ENCODE measurements around the gene CHMP2A. TPM values are rescaled to one million over a fixed set of nuclear protein-coding genes. Genes with fewer than 3 reads are reported as not detected.

Gene CHMP2A
- total and polyA plus RNA-seq, 7 donors = 96.5 to 184 (median 126) TPM

- Histone ChIP-seq H3K27ac (no peak overlapping the region), H3K36me3 (ENCODE audit: insufficient read depth in 1 of 2, low read depth in 1 of 2) (peaks cover 23 to 84% of the 10 kb centered on the region in 2 donors), H3K4me3 (no peak overlapping the region), H3K4me1 (peaks cover 34% of the 10 kb centered on the region), H3K27me3 (ENCODE audit: insufficient read depth in 3 of 3, low read length in 2 of 3) (no peaks in the 10 kb centered on the region), H3K9me3 (no peaks in the 10 kb centered on the region)
- intact Hi-C loops (cut with DNase I) = no loop called here
- ATAC-seq = no peak
- WGBS, 3 donors = 42 to 55% (median 50%) methylated on average over 1 of the region's 1 CpG
- no peak for TF ChIP-seq CTCF (IDR thresholded peaks at IDR 0.05)
- no peak for DNase-seq
Observed at GRCh38 chr19:58551123-58551497, 3.8 kb downstream of the CHMP2A start.

DNA sequence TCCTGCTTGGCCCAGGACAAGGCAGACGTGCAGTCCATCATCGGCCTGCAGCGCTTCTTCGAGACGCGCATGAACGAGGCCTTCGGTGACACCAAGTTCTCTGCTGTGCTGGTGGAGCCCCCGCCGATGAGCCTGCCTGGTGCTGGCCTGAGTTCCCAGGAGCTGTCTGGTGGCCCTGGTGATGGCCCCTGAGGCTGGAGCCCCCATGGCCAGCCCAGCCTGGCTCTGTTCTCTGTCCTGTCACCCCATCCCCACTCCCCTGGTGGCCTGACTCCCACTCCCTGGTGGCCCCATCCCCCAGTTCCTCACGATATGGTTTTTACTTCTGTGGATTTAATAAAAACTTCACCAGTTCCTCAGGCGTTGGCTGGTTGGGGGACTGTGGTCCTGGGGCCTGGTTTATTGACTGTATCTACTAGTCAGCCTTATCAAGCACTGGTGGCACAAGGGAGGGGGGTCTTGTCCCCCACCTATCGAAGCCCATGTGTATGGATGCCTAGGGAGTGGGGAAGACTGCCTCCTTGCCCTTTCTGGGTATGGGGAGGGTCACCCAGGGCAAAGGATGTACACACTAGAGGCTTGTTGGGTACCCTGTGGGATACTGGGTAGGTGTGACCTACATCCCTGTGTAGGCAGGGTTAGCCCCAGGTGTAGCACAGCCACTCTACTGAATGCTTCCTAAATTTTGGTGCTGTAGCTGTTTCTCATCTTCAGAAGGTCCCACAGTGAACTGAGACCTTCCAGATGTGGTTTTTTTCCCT lies 4.4 kb downstream of the CHMP2A start:
- intact Hi-C loops (cut with DNase I) = no loop called here
- no peak for DNase-seq
- Histone ChIP-seq H3K27ac (no peak overlapping the region), H3K36me3 (ENCODE audit: insufficient read depth in 1 of 2, low read depth in 1 of 2) (peaks cover 24 to 84% of the 10 kb centered on the region in 2 donors), H3K4me3 (no peak overlapping the region), H3K4me1 (peaks cover 34% of the 10 kb centered on the region), H3K9me3 (no peaks in the 10 kb centered on the region), H3K27me3 (ENCODE audit: insufficient read depth in 3 of 3, low read length in 2 of 3) (no peaks in the 10 kb centered on the region)
- 78 to 87% (median 81%) methylated on average over 13 of the region's 13 CpGs for WGBS, 3 donors
- ATAC-seq = no peak
- no peak for TF ChIP-seq CTCF (IDR thresholded peaks at IDR 0.05)

DNA sequence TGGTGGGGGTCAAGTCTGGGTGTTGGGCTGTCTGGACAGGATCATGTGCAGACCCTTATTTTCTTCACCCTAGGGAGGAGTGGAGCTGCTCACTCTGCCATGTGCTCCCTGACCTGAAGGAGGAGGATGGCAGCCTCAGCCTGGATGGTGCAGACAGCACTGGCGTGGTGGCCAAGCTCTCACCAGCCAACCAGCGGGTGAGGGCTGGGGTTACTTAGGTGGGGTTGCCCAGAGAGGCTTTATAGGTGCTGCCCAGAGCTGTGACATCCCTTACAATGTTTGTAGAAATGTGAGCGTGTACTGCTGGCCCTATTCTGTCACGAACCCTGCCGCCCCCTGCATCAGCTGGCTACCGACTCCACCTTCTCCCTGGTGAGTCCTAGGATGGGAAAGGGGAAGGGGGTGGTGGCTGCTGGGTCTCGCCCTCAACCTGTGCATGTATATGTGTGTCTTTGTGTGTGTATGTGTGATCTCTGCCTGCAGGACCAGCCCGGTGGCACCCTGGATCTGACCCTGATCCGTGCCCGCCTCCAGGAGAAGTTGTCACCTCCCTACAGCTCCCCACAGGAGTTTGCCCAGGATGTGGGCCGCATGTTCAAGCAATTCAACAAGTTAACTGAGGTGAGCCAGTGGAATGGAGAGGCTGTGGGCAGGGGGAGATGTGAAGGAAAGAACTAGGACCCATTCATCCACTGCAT lies 5.1 kb downstream of the CHMP2A start:
- Histone ChIP-seq H3K36me3 (ENCODE audit: insufficient read depth in 1 of 2, low read depth in 1 of 2) (peaks cover 24 to 86% of the 10 kb centered on the region in 2 donors), H3K4me1 (peaks cover 33% of the 10 kb centered on the region), H3K27ac (no peak overlapping the region), H3K4me3 (no peak overlapping the region), H3K27me3 (ENCODE audit: insufficient read depth in 3 of 3, low read length in 2 of 3) (no peaks in the 10 kb centered on the region), H3K9me3 (no peaks in the 10 kb centered on the region)
- WGBS, 3 donors = 83 to 90% (median 84%) methylated on average over 11 of the region's 11 CpGs
- DNase-seq (no peak), ATAC-seq (no peak)
- intact Hi-C loops (cut with DNase I) = no loop called here
- no peak for TF ChIP-seq CTCF (IDR thresholded peaks at IDR 0.05)

GRCh38 chr19:58548859-58549663 lies 5.8 kb downstream of the CHMP2A start:
- Histone ChIP-seq H3K4me3 (no peak overlapping the region), H3K36me3 (ENCODE audit: insufficient read depth in 1 of 2, low read depth in 1 of 2) (peaks cover 24 to 86% of the 10 kb centered on the region in 2 donors), H3K4me1 (peaks cover 30% of the 10 kb centered on the region), H3K27me3 (ENCODE audit: insufficient read depth in 3 of 3, low read length in 2 of 3) (no peaks in the 10 kb centered on the region), H3K27ac (no peak overlapping the region), H3K9me3 (no peaks in the 10 kb centered on the region)
- intact Hi-C loops (cut with DNase I) = no loop called here
- WGBS, 3 donors = 84 to 93% (median 90%) methylated on average over 20 of the region's 20 CpGs
- ATAC-seq = no peak
- no peak for DNase-seq
- TF ChIP-seq CTCF (IDR thresholded peaks at IDR 0.05) = no peak
